GM21619 (cell line): ENCODE data around the gene DDR2.
"Not testable (repeated sequence)": the region's sequence is repeated elsewhere in the genome, so short reads cannot be mapped to it uniquely, and the experiment has no call there.

Experiments used
- ATAC-seq: cut with Tn5 transposase; IDR thresholded peaks from one replicate; pipeline ENCODE4 v1.9.1; 2021; ENCODE audit not compliant: unreplicated experiment

The DDR2 gene

GRCh38 chr1:162632217-162632666 lies at the start of gene DDR2:
Gene DDR2, plus strand, starts transcription at chr1:162632464. Its CDS starts 86,600 bp downstream, at chr1:162719064.
- no peak for ATAC-seq

- not testable (repeated sequence) for ATAC-seq
Measured at GRCh38 chr1:162582901-162583300, 49.4 kb upstream of the DDR2 start.

GRCh38 chr1:162585101-162585500 lies 47.2 kb upstream of the DDR2 start:
- ATAC-seq, result not testable (repeated sequence)

GRCh38 chr1:162587347-162587746 lies 44.9 kb upstream of the DDR2 start:
- no peak for ATAC-seq

- ATAC-seq, result no peak
Measured at GRCh38 chr1:162587761-162588260, 44.5 kb upstream of the DDR2 start.

- no peak for ATAC-seq
Measured at GRCh38 chr1:162590101-162590500, 42.2 kb upstream of the DDR2 start.

- ATAC-seq, result no peak
Measured at GRCh38 chr1:162590686-162591085, 41.6 kb upstream of the DDR2 start.

- no peak for ATAC-seq
Measured at GRCh38 chr1:162596514-162597170, 35.6 kb upstream of the DDR2 start.

GRCh38 chr1:162599451-162599850 lies 32.8 kb upstream of the DDR2 start:
- ATAC-seq, result no peak

GRCh38 chr1:162603117-162603516 lies 29.1 kb upstream of the DDR2 start:
- not testable (repeated sequence) for ATAC-seq

- no peak for ATAC-seq
Measured at GRCh38 chr1:162605225-162605927, 26.9 kb upstream of the DDR2 start.

- no peak for ATAC-seq
Measured at GRCh38 chr1:162609306-162609705, 23.0 kb upstream of the DDR2 start.

- no peak for ATAC-seq
Measured at GRCh38 chr1:162612606-162613400, 19.5 kb upstream of the DDR2 start.

GRCh38 chr1:162616848-162617247 lies 15.4 kb upstream of the DDR2 start:
- no peak for ATAC-seq

- ATAC-seq, result no peak
Measured at GRCh38 chr1:162617513-162617912, 14.8 kb upstream of the DDR2 start.

- ATAC-seq, result no peak
Measured at GRCh38 chr1:162619076-162619475, 13.2 kb upstream of the DDR2 start.

- no peak for ATAC-seq
Measured at GRCh38 chr1:162621256-162621655, 11.0 kb upstream of the DDR2 start.

GRCh38 chr1:162625679-162626078 lies 6.6 kb upstream of the DDR2 start:
- no peak for ATAC-seq

GRCh38 chr1:162626094-162626493 lies 6.2 kb upstream of the DDR2 start:
- no peak for ATAC-seq

GRCh38 chr1:162626761-162627160 lies 5.5 kb upstream of the DDR2 start:
- ATAC-seq, result no peak

- no peak for ATAC-seq
Measured at GRCh38 chr1:162627662-162628296, 4.5 kb upstream of the DDR2 start.
